ENCODE results near the gene CHRFAM7A. TPM values are rescaled to one million over a fixed set of nuclear protein-coding genes. Genes with fewer than 3 reads are reported as not detected.
"Not testable (repeated sequence)": the region's sequence is repeated elsewhere in the genome, so short reads cannot be mapped to it uniquely, and the experiment has no call there.

The CHRFAM7A gene
- total and polyA plus RNA-seq, 2 of the 8 experiments (the other 6 are each of a cell fraction or from before 2014, with no cell fraction given): 3.1 to 3.3 TPM

- H3K27ac ChIP-seq (ENCODE audit: low read depth, low read length); H4K8ac ChIP-seq (ENCODE audit: extremely low read depth, insufficient read depth, low read length); H3K4ac ChIP-seq (replicated peaks; ENCODE audit: insufficient read length, low read depth, low read length); H3K18ac ChIP-seq (ENCODE audit: extremely low read depth, low read length); H2BK15ac ChIP-seq (ENCODE audit: low read length); H3K14ac ChIP-seq (ENCODE audit: insufficient read length); DNase-seq (ENCODE audit: low read depth in 1 of 2, low spot score in 2 of 2); H2AFZ ChIP-seq (ENCODE audit: low read length); POLR2A ChIA-PET (ENCODE audit: partially characterized antibody); H3K9ac ChIP-seq (replicated peaks in 1 of 4; ENCODE audit: extremely low read depth in 1 of 4, low read depth in 3 of 4, low read length in 3 of 4); H3K4me1 ChIP-seq (replicated peaks in 1 of 4; ENCODE audit: control insufficient read depth in 3 of 4, insufficient read depth in 4 of 4, low read length in 3 of 4); H3K4me2 ChIP-seq (ENCODE audit: insufficient read depth in 1 of 2, low read depth in 2 of 2, low read length in 2 of 2); H3K79me2 ChIP-seq (ENCODE audit: control insufficient read depth in 1 of 2, insufficient read depth in 2 of 2, low read length in 2 of 2); H3K36me3 ChIP-seq (ENCODE audit: control insufficient read depth in 2 of 4, insufficient read depth in 4 of 4, low read length in 3 of 4); H3K23me2 ChIP-seq (ENCODE audit: low read depth, low read length); H3K79me1 ChIP-seq (ENCODE audit: low read depth, low read length); H4K5ac ChIP-seq (ENCODE audit: insufficient read length, low read depth, low read length); H2BK5ac ChIP-seq (ENCODE audit: low read depth, low read length); H3K9me3 ChIP-seq (ENCODE audit: insufficient read depth in 2 of 2, low read depth in 1 of 2, low read length in 1 of 2); H3K23ac ChIP-seq (ENCODE audit: insufficient read length); H2BK12ac ChIP-seq (ENCODE audit: low read depth, low read length); H4K91ac ChIP-seq (replicated peaks; ENCODE audit: insufficient read length, low read length); CTCF ChIA-PET (ENCODE audit: partially characterized antibody); H3K4me3 ChIP-seq (ENCODE audit: extremely low read depth in 1 of 4, insufficient read depth in 2 of 4, low read depth in 3 of 4, low read length in 4 of 4); FAIRE-seq; H3K27me3 ChIP-seq (replicated peaks in 1 of 4; ENCODE audit: control insufficient read depth in 3 of 4, extremely low read depth in 1 of 4, insufficient read depth in 3 of 4, low read length in 3 of 4); H2AK5ac ChIP-seq (ENCODE audit: low read depth, low read length); H3K56ac ChIP-seq (replicated peaks; ENCODE audit: insufficient read length, low read depth, low read length); H2BK120ac ChIP-seq (replicated peaks; ENCODE audit: low read depth, low read length); H4K20me1 ChIP-seq (replicated peaks in 1 of 2; ENCODE audit: control insufficient read depth in 1 of 2, insufficient read depth in 2 of 2, low read length in 2 of 2); H2BK20ac ChIP-seq (ENCODE audit: low read length): not testable (repeated sequence)
- 100% methylated on average over 2 of the region's 5 CpGs; no CpG with 5 or more reads in 1 of the 2 experiments for WGBS, 2 experiments (ENCODE audit: extremely low coverage in 1 of 2, insufficient coverage in 1 of 2, insufficient read length in 1 of 2, insufficient replicate concordance in 2 of 2, low coverage in 1 of 2, low lambda C conversion rate in 2 of 2, missing lambda C conversion rate in 1 of 2)
Measured at GRCh38 chr15:30361404-30361803, 31.9 kb downstream of the CHRFAM7A start.

- H3K4me3 ChIP-seq (ENCODE audit: extremely low read depth in 1 of 4, insufficient read depth in 2 of 4, low read depth in 3 of 4, low read length in 4 of 4); CTCF ChIA-PET (ENCODE audit: partially characterized antibody); H3K4me2 ChIP-seq (ENCODE audit: insufficient read depth in 1 of 2, low read depth in 2 of 2, low read length in 2 of 2): not testable (repeated sequence)
Measured at GRCh38 chr15:30360990-30361389, 32.4 kb downstream of the CHRFAM7A start.

More at GRCh38 chr15:30360990-30361389, 32.4 kb downstream of the CHRFAM7A start:
- H2BK20ac ChIP-seq (ENCODE audit: low read length); H4K91ac ChIP-seq (replicated peaks; ENCODE audit: insufficient read length, low read length); H3K9me3 ChIP-seq (ENCODE audit: insufficient read depth in 2 of 2, low read depth in 1 of 2, low read length in 1 of 2); H3K36me3 ChIP-seq (ENCODE audit: control insufficient read depth in 2 of 4, insufficient read depth in 4 of 4, low read length in 3 of 4); H3K56ac ChIP-seq (replicated peaks; ENCODE audit: insufficient read length, low read depth, low read length); H2BK15ac ChIP-seq (ENCODE audit: low read length); H3K4ac ChIP-seq (replicated peaks; ENCODE audit: insufficient read length, low read depth, low read length); H3K4me1 ChIP-seq (replicated peaks in 1 of 4; ENCODE audit: control insufficient read depth in 3 of 4, insufficient read depth in 4 of 4, low read length in 3 of 4); H2BK120ac ChIP-seq (replicated peaks; ENCODE audit: low read depth, low read length); POLR2A ChIA-PET (ENCODE audit: partially characterized antibody); H3K14ac ChIP-seq (ENCODE audit: insufficient read length); H2BK12ac ChIP-seq (ENCODE audit: low read depth, low read length); H3K18ac ChIP-seq (ENCODE audit: extremely low read depth, low read length); H3K79me2 ChIP-seq (ENCODE audit: control insufficient read depth in 1 of 2, insufficient read depth in 2 of 2, low read length in 2 of 2); H3K79me1 ChIP-seq (ENCODE audit: low read depth, low read length); FAIRE-seq; H3K27me3 ChIP-seq (replicated peaks in 1 of 4; ENCODE audit: control insufficient read depth in 3 of 4, extremely low read depth in 1 of 4, insufficient read depth in 3 of 4, low read length in 3 of 4); H3K9ac ChIP-seq (replicated peaks in 1 of 4; ENCODE audit: extremely low read depth in 1 of 4, low read depth in 3 of 4, low read length in 3 of 4); DNase-seq (ENCODE audit: low read depth in 1 of 2, low spot score in 2 of 2); H3K23ac ChIP-seq (ENCODE audit: insufficient read length); H4K20me1 ChIP-seq (replicated peaks in 1 of 2; ENCODE audit: control insufficient read depth in 1 of 2, insufficient read depth in 2 of 2, low read length in 2 of 2); H3K23me2 ChIP-seq (ENCODE audit: low read depth, low read length); H4K5ac ChIP-seq (ENCODE audit: insufficient read length, low read depth, low read length); H2BK5ac ChIP-seq (ENCODE audit: low read depth, low read length); H4K8ac ChIP-seq (ENCODE audit: extremely low read depth, insufficient read depth, low read length); H2AFZ ChIP-seq (ENCODE audit: low read length); H3K27ac ChIP-seq (ENCODE audit: low read depth, low read length); H2AK5ac ChIP-seq (ENCODE audit: low read depth, low read length): not testable (repeated sequence)
- WGBS, 2 experiments (ENCODE audit: extremely low coverage in 1 of 2, insufficient coverage in 1 of 2, insufficient read length in 1 of 2, insufficient replicate concordance in 2 of 2, low coverage in 1 of 2, low lambda C conversion rate in 2 of 2, missing lambda C conversion rate in 1 of 2): no CpG with 5 or more reads among the region's 2 CpGs
